GM15510 (cell line): ENCODE data around the gene ZNF341.

Experiments
- POLR2A ChIP-seq: IDR thresholded peaks from 3 replicates; pipeline ENCODE4 v1.6.1; 2011; ENCODE audit warnings: borderline replicate concordance; ENCODE audit not compliant: insufficient read length; ENCODE audit errors: extremely low read depth

Gene ZNF341

DNA sequence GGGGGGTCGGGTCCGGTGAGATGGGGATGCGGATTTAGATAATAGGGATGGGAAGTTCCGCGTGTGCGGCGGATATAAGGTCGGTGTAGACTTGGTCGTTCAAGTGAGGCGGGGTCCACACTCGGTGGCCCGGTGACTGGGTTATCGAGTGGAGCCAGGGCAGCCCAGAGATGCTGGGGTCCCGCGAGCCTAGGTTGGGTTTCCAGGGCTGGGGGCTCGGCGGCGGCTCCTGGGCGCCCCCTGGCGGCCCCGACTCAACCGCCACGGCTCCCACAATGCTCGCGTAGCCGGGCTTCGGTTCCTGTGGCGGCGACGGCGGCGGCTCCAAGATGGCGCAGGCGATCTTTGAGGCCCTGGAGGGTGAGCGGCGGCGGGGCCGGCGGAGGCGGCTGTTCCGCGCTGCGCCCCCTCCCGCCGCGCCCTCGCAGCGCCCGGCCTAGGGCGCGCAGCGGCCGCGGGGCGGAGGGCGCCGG lies at the start of gene ZNF341:
Gene ZNF341, plus strand, starts transcription at position 304 of the 473 bp plus-strand sequence. Its CDS starts 26 bp downstream, at position 330.
- no peak for TF ChIP-seq POLR2A

DNA sequence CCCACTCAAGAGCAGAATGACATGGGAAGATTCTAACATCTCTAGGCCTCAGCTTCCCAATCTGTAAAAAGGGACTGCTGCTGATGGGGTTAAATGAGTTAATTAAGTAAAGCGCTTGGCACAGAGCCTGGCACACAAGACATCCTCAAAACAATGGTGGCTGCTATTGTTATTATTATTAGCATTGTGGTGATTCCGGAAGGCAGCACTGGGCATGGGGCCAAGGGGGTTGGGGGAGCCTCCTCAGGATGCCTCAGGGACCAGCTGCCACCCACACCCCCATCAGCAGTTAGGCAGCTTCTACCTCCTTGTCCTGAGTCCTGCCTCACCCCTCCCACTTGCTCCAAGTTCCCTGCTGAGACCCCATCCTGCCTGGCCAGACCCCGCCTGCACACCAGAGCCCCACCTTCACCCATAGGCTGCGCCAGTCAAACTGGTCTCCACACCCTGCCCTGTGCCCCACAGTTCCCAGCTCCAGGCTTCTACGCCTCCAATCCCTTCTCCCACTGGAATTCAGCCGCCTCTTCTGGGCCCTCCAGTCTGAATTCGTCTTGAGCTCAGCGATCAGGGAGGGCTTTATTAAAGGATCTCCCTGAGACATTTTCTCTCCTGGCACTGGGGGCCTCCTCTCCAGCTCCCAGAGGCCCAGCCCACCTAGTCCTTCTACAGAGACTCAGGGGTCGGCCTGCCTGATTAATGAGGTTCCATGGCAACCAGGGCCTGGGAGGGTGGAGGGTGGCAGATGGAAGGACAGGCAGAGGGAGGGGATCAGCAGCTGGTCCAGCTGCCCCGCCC lies 47.1 kb upstream of the ZNF341 start:
- no peak for TF ChIP-seq POLR2A

DNA sequence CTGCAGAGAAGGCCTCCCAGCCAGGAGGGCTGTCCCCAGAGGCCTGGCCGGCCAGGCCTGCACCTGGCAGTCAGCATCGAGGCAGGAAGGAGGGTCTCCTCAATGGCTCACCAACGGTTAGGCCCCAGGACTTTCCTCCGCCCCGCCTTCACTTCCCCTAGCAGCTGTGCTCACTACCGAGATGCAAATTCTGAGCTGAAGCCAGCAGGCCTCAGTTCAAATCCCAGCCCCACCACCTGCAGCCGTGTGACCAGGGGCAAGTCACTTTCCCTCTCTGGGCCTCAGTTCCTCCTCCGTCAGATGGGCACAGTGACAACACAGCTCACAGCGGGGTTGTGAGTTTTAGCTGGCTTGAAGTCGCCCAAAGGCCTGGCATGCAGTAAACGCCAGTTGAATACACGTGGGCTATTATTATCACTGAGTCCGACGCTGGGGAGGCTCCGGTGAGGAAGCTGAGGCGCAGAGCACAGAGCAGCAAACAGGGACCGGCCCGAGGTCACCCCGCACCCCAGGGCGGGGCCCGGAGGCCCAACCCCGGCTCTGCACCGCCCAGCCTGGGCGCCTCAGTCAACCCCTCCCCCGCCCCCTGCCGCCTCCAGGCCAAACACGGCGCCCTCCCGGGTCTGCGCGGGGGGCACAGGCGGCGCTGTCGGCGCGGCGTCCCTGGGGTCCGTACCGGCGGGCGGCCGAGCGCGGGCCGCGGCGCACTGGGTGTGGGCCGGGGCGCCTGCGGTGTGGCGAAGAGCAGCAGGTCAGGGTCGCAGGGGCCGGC lies 46.3 kb upstream of the ZNF341 start:
- no peak for TF ChIP-seq POLR2A

DNA sequence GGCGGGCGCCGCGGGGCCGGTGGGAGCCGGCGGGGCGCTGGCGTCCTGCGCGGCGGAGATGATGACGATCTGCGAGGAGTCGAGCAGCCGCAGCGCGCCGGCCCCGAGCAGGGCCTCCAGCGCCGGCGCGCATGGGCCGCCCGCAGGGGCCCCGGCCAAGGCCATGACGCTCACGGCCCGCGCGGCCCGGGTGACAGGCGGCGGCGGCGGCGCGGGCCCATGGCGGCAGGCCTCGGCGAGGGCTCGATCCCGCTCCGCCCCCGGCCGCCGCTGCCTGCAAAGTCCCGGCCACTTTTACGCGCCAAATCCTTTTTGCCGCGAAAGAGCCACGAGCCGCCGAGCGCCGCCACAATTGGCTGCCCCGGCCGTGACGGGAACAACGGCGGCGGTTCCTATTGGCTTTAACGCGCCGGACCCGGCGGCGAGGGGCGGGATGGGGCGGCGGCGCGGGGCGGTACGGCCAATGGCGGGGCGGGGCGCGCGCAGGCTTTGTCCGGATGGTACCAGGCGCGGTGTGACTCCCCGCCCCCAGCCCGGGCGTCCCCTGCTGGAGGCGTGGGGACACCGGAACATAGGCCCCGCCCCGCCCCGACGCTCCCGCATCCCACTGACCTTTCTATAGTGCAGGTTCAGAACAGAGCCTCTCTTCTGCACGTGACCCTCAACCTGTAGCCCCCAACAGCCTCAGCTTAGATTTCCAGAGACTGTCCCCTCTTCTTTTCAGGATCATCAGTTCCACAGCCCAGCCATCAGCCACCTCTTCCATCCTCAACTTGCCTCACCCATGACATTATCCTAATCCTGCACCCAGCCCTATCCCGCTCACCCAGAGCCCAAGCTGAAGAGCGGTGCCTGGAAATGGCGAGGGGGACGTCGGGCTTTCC lies 45.5 kb upstream of the ZNF341 start, which contains the start of gene E2F1:
Gene E2F1, minus strand, starts transcription at position 286 of the 884 bp plus-strand sequence. Its CDS starts 121 bp downstream, at position 165.
- peak; percentile 51 for TF ChIP-seq POLR2A

DNA sequence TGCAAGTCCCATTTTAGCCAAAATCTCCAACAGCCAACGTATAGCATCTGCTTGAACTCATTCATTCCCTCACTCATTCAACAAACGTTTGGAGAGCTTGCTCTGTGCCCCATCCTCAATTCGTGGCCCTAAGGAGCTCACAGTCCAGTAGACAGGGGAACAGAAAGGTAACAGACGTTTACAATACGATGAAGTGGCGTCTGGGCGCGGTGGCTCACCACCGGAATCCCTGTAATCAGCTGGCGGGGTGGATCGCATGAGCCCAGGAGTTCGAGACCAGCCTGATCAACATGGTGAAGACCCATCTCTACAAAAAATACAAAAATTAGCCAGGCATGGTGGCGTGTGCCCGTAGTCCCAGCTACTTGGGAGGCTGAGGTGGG lies 44.8 kb upstream of the ZNF341 start:
- no peak for TF ChIP-seq POLR2A

DNA sequence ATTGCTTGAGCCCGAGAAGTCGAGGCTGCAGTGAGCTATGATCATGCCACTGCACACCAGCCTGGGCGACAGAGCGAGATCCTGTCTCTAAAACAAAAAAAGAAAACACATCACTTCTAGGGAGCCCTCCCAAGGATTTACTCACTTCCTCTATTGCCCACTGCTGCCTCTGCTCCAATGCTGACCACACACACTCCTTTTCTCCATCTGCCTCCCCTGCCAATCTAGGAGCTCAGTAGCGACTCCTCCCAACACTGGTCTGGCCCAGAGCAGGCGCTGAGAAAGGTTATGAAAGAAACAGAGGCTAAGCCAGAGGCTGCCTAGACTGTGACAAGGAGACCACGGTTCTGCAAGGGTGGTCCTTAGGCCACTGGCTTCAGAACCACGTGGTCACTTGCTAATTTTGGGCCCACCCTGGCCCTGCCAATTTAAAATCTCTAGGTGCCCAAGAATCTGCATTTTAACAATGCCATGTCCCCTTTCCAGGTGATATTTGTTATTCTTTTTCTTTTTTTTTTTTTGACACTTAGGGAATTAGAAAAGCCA lies 44.4 kb upstream of the ZNF341 start:
- no peak for TF ChIP-seq POLR2A

DNA sequence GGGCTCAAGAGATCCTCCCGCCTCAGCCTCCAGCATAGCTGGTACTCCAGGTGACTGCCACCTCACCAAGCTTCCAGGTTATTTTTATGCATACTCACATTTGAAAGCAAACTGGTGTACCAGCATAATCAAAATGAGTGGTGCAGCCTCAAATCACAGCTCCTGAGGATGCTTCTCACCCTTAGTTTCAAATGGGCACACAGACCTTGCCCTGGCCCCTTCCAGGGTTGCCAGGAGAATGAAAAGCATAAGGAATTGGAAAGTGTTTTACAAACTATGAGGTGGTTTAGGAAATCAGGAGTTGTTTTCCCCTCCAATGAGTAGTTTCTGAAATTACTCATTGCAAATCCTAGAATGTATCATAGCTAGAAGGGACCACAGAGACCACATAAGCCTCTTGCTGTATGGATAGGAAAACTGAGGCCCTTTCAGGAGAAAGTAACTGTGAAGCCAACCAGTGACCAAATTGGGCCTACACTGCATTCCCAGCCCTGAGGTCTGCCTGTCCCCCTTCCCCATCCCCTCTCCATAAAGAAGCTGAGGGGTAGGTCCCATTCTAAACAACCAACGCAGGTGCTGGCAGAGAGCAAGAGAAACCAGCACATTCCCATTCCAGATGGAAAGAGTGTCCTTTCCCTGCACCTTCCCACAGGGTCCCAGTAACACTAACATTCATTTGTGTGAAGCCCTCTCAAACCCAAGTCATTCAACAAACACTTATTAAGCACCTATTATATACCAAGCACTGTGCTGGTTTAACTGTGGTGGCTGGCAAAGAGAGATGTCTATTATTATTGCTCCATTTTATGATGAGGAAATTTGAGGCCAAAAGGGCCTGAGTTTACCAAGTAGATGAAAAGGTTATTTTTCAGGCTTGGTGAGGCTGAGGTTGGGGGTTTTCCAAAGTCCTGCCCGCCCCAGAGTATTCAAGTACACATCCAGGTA lies 43.5 kb upstream of the ZNF341 start:
- TF ChIP-seq POLR2A, result no peak

- no peak for TF ChIP-seq POLR2A
Observed at GRCh38 chr20:33688938-33689424, 42.8 kb upstream of the ZNF341 start.

GRCh38 chr20:33689493-33689892 lies 42.3 kb upstream of the ZNF341 start:
- no peak for TF ChIP-seq POLR2A

DNA sequence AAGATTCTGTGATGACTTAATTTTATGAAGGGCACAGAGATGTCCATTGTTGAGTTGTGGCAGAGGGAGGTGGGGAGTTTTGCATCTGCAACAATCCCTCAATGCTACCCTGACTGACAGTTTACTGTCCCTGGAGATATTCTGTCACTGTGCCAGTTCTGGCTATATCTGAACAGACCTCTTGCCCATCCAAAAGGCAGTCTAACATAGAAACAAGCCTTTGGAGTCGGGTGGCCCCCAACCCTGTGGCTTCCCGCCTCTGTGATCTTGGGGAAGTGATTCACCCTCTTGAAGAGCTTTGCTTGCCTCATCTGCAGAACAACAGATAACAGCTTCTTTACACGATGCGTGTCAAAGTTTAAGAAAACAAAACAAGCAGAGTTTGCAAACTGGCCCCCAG lies 41.8 kb upstream of the ZNF341 start:
- no peak for TF ChIP-seq POLR2A

DNA sequence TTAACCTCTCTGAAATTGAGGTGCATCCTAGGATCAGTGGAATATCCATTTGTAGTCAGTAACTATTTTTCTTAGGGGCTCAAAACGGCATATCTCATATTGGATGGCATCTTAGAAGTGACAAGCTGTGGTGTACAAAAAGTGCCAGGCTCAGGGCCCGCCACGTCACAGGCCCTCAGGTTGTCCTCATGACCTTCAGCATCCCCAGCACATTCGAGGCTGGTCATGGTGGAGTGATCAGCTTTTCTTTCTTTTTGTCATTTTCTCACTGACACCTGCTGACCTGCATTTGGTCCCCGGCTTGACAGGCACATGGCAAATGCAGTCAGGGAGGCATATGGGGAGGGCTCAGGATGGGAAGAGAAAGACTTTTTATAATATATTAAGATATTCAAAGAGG lies 38.5 kb upstream of the ZNF341 start:
- TF ChIP-seq POLR2A, result no peak

GRCh38 chr20:33693741-33694638 lies 37.8 kb upstream of the ZNF341 start:
- TF ChIP-seq POLR2A, result no peak
